HCT116 (cell line): Measurements from ENCODE around the gene ROR2.

Experiments
- CEBPB ChIP-seq: IDR thresholded peaks from 2 replicates; pipeline ENCODE4 v1.6.1; 2012; ENCODE audit warnings: low read depth
- EZH2 ChIP-seq: fragments of 200-600 bp; sonication (generic); IDR thresholded peaks from 2 replicates; pipeline ENCODE4 v1.6.1; 2017; ENCODE audit warnings: antibody characterized with exemption, mixed run types
- JUND ChIP-seq: IDR thresholded peaks from 2 replicates; pipeline ENCODE4 v1.6.1; 2012
- POLR2A ChIP-seq: IDR thresholded peaks from 2 replicates; pipeline ENCODE4 v1.7.0; 2011; ENCODE audit warnings: borderline replicate concordance; ENCODE audit not compliant: insufficient read depth, insufficient read length; ENCODE audit errors: extremely low read depth
- POLR2AphosphoS5 ChIP-seq: IDR thresholded peaks from 2 replicates; pipeline ENCODE4 v1.6.1; 2011; ENCODE audit warnings: mild to moderate bottlenecking, low read depth, low read length, moderate library complexity
- SRF ChIP-seq: IDR thresholded peaks from 2 replicates; pipeline ENCODE4 v1.6.1; 2012; ENCODE audit warnings: low read depth
- YY1 ChIP-seq: IDR thresholded peaks from 2 replicates; pipeline ENCODE4 v1.6.1; 2011; ENCODE audit warnings: low read length, low read depth, moderate library complexity, mild to moderate bottlenecking; ENCODE audit not compliant: insufficient replicate concordance; ENCODE audit errors: extremely low read depth
- ZNF274 ChIP-seq: fragments of 200-500 bp; sonication (Bioruptor generic); IDR thresholded peaks from 2 replicates; pipeline ENCODE4 v1.6.1; 2014; ENCODE audit warnings: mild to moderate bottlenecking, low read depth, low read length, inconsistent platforms
- TF ChIP-seq, protein P1 (sequence below), 3 experiments: fragments of 200-600 bp in 1 of 3; sonication (generic) in 1 of 3; IDR thresholded peaks in 2 of 3; conservative IDR thresholded peaks in 1 of 3; 2 replicates each; pipeline ENCODE4 v1.5.1; 2012 to 2017; ENCODE audit warnings: low read depth in 2 of 3, low read length in 2 of 3, antibody characterized with exemption in 1 of 3, borderline replicate concordance in 1 of 3, control low read depth in 1 of 3, mild to moderate bottlenecking in 1 of 3, mixed read lengths in 1 of 3, mixed run types in 1 of 3, moderate library complexity in 1 of 3; ENCODE audit not compliant: insufficient read depth in 1 of 3
- TF ChIP-seq, protein P2 (sequence below): IDR thresholded peaks from 2 replicates; pipeline ENCODE4 v1.6.1; 2012; ENCODE audit warnings: low read depth

- TF ChIP-seq POLR2AphosphoS5, result no peak
- no peak for TF ChIP-seq POLR2A
- TF ChIP-seq EZH2, result no peak
- TF ChIP-seq, protein P1, sequence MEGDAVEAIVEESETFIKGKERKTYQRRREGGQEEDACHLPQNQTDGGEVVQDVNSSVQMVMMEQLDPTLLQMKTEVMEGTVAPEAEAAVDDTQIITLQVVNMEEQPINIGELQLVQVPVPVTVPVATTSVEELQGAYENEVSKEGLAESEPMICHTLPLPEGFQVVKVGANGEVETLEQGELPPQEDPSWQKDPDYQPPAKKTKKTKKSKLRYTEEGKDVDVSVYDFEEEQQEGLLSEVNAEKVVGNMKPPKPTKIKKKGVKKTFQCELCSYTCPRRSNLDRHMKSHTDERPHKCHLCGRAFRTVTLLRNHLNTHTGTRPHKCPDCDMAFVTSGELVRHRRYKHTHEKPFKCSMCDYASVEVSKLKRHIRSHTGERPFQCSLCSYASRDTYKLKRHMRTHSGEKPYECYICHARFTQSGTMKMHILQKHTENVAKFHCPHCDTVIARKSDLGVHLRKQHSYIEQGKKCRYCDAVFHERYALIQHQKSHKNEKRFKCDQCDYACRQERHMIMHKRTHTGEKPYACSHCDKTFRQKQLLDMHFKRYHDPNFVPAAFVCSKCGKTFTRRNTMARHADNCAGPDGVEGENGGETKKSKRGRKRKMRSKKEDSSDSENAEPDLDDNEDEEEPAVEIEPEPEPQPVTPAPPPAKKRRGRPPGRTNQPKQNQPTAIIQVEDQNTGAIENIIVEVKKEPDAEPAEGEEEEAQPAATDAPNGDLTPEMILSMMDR (IDR thresholded peaks at IDR 0.05 in 2 of 3, conservative IDR thresholded peaks at IDR 0.05 in 1 of 3; ENCODE audit: borderline replicate concordance in 1 of 3, insufficient read depth in 1 of 3, low read depth in 2 of 3, low read length in 2 of 3), result no peak
- TF ChIP-seq YY1, result no peak
- TF ChIP-seq, protein P2, sequence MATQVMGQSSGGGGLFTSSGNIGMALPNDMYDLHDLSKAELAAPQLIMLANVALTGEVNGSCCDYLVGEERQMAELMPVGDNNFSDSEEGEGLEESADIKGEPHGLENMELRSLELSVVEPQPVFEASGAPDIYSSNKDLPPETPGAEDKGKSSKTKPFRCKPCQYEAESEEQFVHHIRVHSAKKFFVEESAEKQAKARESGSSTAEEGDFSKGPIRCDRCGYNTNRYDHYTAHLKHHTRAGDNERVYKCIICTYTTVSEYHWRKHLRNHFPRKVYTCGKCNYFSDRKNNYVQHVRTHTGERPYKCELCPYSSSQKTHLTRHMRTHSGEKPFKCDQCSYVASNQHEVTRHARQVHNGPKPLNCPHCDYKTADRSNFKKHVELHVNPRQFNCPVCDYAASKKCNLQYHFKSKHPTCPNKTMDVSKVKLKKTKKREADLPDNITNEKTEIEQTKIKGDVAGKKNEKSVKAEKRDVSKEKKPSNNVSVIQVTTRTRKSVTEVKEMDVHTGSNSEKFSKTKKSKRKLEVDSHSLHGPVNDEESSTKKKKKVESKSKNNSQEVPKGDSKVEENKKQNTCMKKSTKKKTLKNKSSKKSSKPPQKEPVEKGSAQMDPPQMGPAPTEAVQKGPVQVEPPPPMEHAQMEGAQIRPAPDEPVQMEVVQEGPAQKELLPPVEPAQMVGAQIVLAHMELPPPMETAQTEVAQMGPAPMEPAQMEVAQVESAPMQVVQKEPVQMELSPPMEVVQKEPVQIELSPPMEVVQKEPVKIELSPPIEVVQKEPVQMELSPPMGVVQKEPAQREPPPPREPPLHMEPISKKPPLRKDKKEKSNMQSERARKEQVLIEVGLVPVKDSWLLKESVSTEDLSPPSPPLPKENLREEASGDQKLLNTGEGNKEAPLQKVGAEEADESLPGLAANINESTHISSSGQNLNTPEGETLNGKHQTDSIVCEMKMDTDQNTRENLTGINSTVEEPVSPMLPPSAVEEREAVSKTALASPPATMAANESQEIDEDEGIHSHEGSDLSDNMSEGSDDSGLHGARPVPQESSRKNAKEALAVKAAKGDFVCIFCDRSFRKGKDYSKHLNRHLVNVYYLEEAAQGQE, result no peak
- TF ChIP-seq ZNF274, result no peak
- TF ChIP-seq SRF, result no peak
- TF ChIP-seq JUND, result no peak
- TF ChIP-seq CEBPB, result no peak
Measured at GRCh38 chr9:91857291-91858212, 92.5 kb downstream of the ROR2 start.
